Stomach (tissue), 4 donors: ENCODE results near the gene PFKFB4.

Experiments
- EP300 ChIP-seq: sonication (generic); formaldehyde crosslinking; IDR thresholded peaks from one replicate; pipeline ENCODE4 v1.6.1; 2017; ENCODE audit warnings: antibody characterized with exemption
- POLR2A ChIP-seq, 4 donors: fragments of 450-650 bp; IDR thresholded peaks; one replicate each; pipeline ENCODE4 v1.6.1; 2016; ENCODE audit warnings: antibody characterized with exemption in 4 of 4, control low read depth in 2 of 4, mild to moderate bottlenecking in 1 of 4, moderate library complexity in 1 of 4
- POLR2AphosphoS5 ChIP-seq, 3 donors: sonication (generic); formaldehyde crosslinking; IDR thresholded peaks; one replicate each; pipeline ENCODE4 v1.6.1; 2016; ENCODE audit warnings: antibody characterized with exemption in 3 of 3
- TF ChIP-seq, protein P1 (sequence below), 7 experiments: fragments of 450-650 bp in 4 of 7; fragments of 200-600 bp in 3 of 7; sonication (generic) in 3 of 7; IDR thresholded peaks; one replicate each; pipeline ENCODE4 v1.5.1; 2016 to 2019; ENCODE audit warnings: antibody characterized with exemption in 7 of 7, control low read depth in 2 of 7, mild to moderate bottlenecking in 1 of 7

DNA sequence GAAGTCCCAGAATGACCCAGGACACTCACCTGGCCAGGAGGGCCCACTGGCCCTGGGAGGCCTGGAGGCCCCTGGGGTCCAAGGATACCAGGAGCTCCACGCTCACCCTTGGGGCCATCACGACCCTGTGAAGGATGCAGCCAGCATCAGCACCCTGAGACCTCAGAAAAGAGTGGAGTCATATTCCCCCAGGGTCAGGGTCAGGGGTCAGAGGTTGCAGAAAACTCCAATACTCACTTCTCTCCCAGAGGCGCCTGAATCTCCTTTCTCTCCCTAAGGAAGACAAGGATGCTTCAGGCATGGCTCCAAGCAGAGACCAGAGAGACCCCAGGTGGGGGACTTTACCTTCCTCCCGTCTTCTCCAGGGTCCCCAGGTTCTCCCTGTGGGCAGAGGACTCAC lies 20.0 kb upstream of the PFKFB4 start:
- TF ChIP-seq, protein P1, sequence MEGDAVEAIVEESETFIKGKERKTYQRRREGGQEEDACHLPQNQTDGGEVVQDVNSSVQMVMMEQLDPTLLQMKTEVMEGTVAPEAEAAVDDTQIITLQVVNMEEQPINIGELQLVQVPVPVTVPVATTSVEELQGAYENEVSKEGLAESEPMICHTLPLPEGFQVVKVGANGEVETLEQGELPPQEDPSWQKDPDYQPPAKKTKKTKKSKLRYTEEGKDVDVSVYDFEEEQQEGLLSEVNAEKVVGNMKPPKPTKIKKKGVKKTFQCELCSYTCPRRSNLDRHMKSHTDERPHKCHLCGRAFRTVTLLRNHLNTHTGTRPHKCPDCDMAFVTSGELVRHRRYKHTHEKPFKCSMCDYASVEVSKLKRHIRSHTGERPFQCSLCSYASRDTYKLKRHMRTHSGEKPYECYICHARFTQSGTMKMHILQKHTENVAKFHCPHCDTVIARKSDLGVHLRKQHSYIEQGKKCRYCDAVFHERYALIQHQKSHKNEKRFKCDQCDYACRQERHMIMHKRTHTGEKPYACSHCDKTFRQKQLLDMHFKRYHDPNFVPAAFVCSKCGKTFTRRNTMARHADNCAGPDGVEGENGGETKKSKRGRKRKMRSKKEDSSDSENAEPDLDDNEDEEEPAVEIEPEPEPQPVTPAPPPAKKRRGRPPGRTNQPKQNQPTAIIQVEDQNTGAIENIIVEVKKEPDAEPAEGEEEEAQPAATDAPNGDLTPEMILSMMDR (IDR thresholded peaks at IDR 0.05): no peak
- no peak for TF ChIP-seq POLR2A (IDR thresholded peaks at IDR 0.05)
- TF ChIP-seq POLR2AphosphoS5 (IDR thresholded peaks at IDR 0.05): no peak
- TF ChIP-seq EP300: no peak
